HL-60 (cell line): ENCODE measurements around the gene NR1H4.

Source experiments
- GABPA ChIP-seq: IDR thresholded peaks from 2 replicates; pipeline ENCODE4 v1.6.1; 2012; ENCODE audit warnings: low read depth
- POLR2AphosphoS5 ChIP-seq: IDR thresholded peaks from 2 replicates; pipeline ENCODE4 v1.6.1; 2012; ENCODE audit warnings: low read depth
- TF ChIP-seq, protein P1 (sequence below): IDR thresholded peaks from one replicate; pipeline ENCODE4 v1.5.1; 2011; ENCODE audit warnings: low read length, control low read depth, inconsistent platforms; ENCODE audit not compliant: insufficient read depth

- TF ChIP-seq, protein P1, sequence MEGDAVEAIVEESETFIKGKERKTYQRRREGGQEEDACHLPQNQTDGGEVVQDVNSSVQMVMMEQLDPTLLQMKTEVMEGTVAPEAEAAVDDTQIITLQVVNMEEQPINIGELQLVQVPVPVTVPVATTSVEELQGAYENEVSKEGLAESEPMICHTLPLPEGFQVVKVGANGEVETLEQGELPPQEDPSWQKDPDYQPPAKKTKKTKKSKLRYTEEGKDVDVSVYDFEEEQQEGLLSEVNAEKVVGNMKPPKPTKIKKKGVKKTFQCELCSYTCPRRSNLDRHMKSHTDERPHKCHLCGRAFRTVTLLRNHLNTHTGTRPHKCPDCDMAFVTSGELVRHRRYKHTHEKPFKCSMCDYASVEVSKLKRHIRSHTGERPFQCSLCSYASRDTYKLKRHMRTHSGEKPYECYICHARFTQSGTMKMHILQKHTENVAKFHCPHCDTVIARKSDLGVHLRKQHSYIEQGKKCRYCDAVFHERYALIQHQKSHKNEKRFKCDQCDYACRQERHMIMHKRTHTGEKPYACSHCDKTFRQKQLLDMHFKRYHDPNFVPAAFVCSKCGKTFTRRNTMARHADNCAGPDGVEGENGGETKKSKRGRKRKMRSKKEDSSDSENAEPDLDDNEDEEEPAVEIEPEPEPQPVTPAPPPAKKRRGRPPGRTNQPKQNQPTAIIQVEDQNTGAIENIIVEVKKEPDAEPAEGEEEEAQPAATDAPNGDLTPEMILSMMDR = no peak
- TF ChIP-seq POLR2AphosphoS5 = no peak
- TF ChIP-seq GABPA = no peak
Measured at GRCh38 chr12:100455896-100456295, 17.8 kb upstream of the NR1H4 start.
